K562 (cell line): ENCODE measurements around the gene ADAMTS14. TPM values are rescaled to one million over a fixed set of nuclear protein-coding genes. Genes with fewer than 3 reads are reported as not detected.

ENCODE experiments used
- ATAC-seq: fragments of 200-7000 bp; cut with Tn5 transposase; 3 replicates; pipeline ENCODE4 v1.9.1; 2020; ENCODE audit warnings: moderate library complexity
- BruUV-seq: library from RNA; stranded (reverse); fragments of 400-500 nt; replicated peaks from 2 replicates; lab custom pipeline; 2021; lab: Mats Ljungman, UMichigan
- CTCF ChIA-PET: fragments of 300-600 bp; formaldehyde crosslinking; extraction: SDS; loops from one replicate; lab custom pipeline; 2021; ENCODE audit warnings: low intra/inter-chr PET ratio; lab: Yijun Ruan, JAX
- POLR2A ChIA-PET: fragments of 300-600, 350-650 bp; sonication (Branson Sonifier 250); formaldehyde crosslinking; extraction: SDS; loops from one replicate; lab custom pipeline; 2021; ENCODE audit warnings: antibody characterized with exemption, inconsistent platforms; lab: Yijun Ruan, JAX
- DNase-seq, 4 experiments: peaks; one replicate each; pipeline versions ENCODE4 v3.0.0 to v3.0.0-alpha.2; 2011 to 2018; ENCODE audit warnings: low spot score in 3 of 4, mixed read lengths in 3 of 4; ENCODE audit errors: extremely low read depth in 1 of 4
- FAIRE-seq: peaks from 2 replicates; lab custom pipeline; 2011; peaks lifted over from hg19 to GRCh38; lab: Jason Lieb, UNC
- H2AFZ ChIP-seq: 2 replicates; pipeline ENCODE4 v1.6.0; 2011; ENCODE audit warnings: low read depth, low read length, control low read depth, inconsistent platforms
- H3K27ac ChIP-seq: fragments of 200-600 bp; 3 replicates; pipeline ENCODE4 v1.8.0; 2011; ENCODE audit warnings: low read depth, mild to moderate bottlenecking, control low read depth, inconsistent platforms, low read length, moderate library complexity, mixed read lengths; ENCODE audit errors: extremely low read depth
- H3K27me3 ChIP-seq, 2 experiments: fragments of 300-600 bp in 1 of 2; 2 replicates in 1 of 2; 3 replicates in 1 of 2; pipeline versions ENCODE4 v1.6.0 to v1.8.0; 2011; ENCODE audit warnings: inconsistent platforms in 2 of 2, low read length in 2 of 2, mild to moderate bottlenecking in 1 of 2, mixed read lengths in 1 of 2, moderate library complexity in 1 of 2; ENCODE audit not compliant: control insufficient read depth in 2 of 2, insufficient read depth in 2 of 2
- H3K36me3 ChIP-seq: fragments of 300-600 bp; 3 replicates; pipeline ENCODE4 v1.8.0; 2011; ENCODE audit warnings: mild to moderate bottlenecking, low read length, inconsistent platforms; ENCODE audit not compliant: control insufficient read depth, insufficient read depth
- H3K4me1 ChIP-seq, 2 experiments: fragments of 200-600 bp in 1 of 2; replicated peaks in 1 of 2; 2 replicates in 1 of 2; 3 replicates in 1 of 2; pipeline versions ENCODE4 v1.5.1 to v1.8.0; 2011; ENCODE audit warnings: inconsistent platforms in 2 of 2, low read length in 2 of 2, mild to moderate bottlenecking in 1 of 2, mixed read lengths in 1 of 2, moderate library complexity in 1 of 2; ENCODE audit not compliant: control insufficient read depth in 2 of 2, insufficient read depth in 2 of 2
- H3K4me2 ChIP-seq: 2 replicates; pipeline ENCODE4 v1.6.1; 2011; ENCODE audit warnings: low read length, control low read depth, inconsistent platforms, mixed read lengths; ENCODE audit not compliant: insufficient read depth
- H3K4me3 ChIP-seq: fragments of 200-600 bp; sonication (generic), shearing (Covaris generic); 2 replicates; pipeline ENCODE4 v1.5.1; 2016; ENCODE audit warnings: control low read depth, inconsistent platforms
- H3K79me2 ChIP-seq: fragments of 200-600 bp; 3 replicates; pipeline ENCODE4 v1.8.0; 2011; ENCODE audit warnings: low read length, inconsistent platforms; ENCODE audit not compliant: control insufficient read depth, insufficient read depth
- H3K9ac ChIP-seq, 2 experiments: 2 replicates each; pipeline versions ENCODE4 v1.6.0 to v1.6.1; 2011; ENCODE audit warnings: low read depth in 2 of 2, low read length in 2 of 2, control low read depth in 1 of 2, inconsistent platforms in 1 of 2, mild to moderate bottlenecking in 1 of 2, mixed read lengths in 1 of 2; ENCODE audit not compliant: insufficient read depth in 1 of 2
- H3K9me1 ChIP-seq: one replicate; pipeline ENCODE4 v1.6.0; 2011; ENCODE audit warnings: inconsistent platforms, mild to moderate bottlenecking, low read length, moderate library complexity; ENCODE audit not compliant: control insufficient read depth, insufficient read depth
- H3K9me3 ChIP-seq: replicated peaks from 2 replicates; pipeline ENCODE4 v1.5.1; 2011; ENCODE audit warnings: low read depth, low read length, inconsistent platforms; ENCODE audit not compliant: control insufficient read depth, insufficient read depth
- H4K20me1 ChIP-seq: replicated peaks from 2 replicates; pipeline ENCODE4 v1.6.1; 2011; ENCODE audit warnings: low read length, inconsistent platforms, mixed read lengths; ENCODE audit not compliant: control insufficient read depth, insufficient read depth
- CHD2 ChIP-seq: IDR thresholded peaks from 2 replicates; pipeline ENCODE4 v1.6.1; 2011; ENCODE audit warnings: low read depth, low read length
- THRB ChIP-seq: fragments of 450-650 bp; formaldehyde crosslinking; conservative IDR thresholded peaks from 2 replicates; pipeline ENCODE4 v1.4.0; 2022; ENCODE audit warnings: mild to moderate bottlenecking, missing genetic modification characterization
- ZNF197 ChIP-seq: fragments of 200-800 bp; sonication (Bioruptor generic); IDR thresholded peaks from 2 replicates; pipeline ENCODE4 v1.6.1; 2016; ENCODE audit warnings: low read depth, missing genetic modification characterization, missing compliant biosample characterization
- ZNF830 ChIP-seq: fragments of 250-450 bp; sonication (Bioruptor Pico); IDR thresholded peaks from 2 replicates; pipeline ENCODE4 v1.5.0; 2021; ENCODE audit warnings: mild to moderate bottlenecking
- WGBS: fragments of 100-300 bp; shearing (Covaris generic); methylation state at CpG from one replicate; pipeline ENCODE4 v1.1.6; 2016; ENCODE audit warnings: low coverage, mixed read lengths; ENCODE audit not compliant: insufficient coverage; ENCODE audit errors: missing lambda C conversion rate; 5-methylcytosine and 5-hydroxymethylcytosine counted together
- in situ Hi-C: fragments of 300-500 bp; cut with MboI; formaldehyde crosslinking; loops from 4 replicates; pipeline ENCODE4 v1.15.0; 2018; ENCODE audit warnings: inconsistent platforms, mixed read lengths
- intact Hi-C: fragments of 100-400 bp; cut with micrococcal nuclease; formaldehyde crosslinking; loops from 2 replicates; pipeline ENCODE4 v1.14.2; 2022
- polyA plus RNA-seq, 8 experiments: library from polyadenylated mRNA; depleted of rRNA in 4 of 8; stranded (reverse) in 5 of 8; unstranded in 3 of 8; fragments of >200 nt; fragmentation: Nextera tagmentation in 2 of 8; fragmentation: Illumina TruSeq in 1 of 8; extraction: Ambion mirVana in 2 of 8; extraction: Trizol in 1 of 8; gene quantifications; 2 replicates each; pipeline versions ENCODE4 v1.2.1 to v1.2.3, GENCODE V29; 2011 to 2014; ENCODE audit warnings: inconsistent platforms in 1 of 8, missing spikeins in 1 of 8
- total RNA-seq, 7 experiments: library from RNA; depleted of rRNA in 6 of 7; stranded (reverse); fragments of >200 nt in 6 of 7; fragmentation: Illumina TruSeq in 2 of 7; extraction: Trizol in 2 of 7; gene quantifications; 2 replicates each; pipeline versions ENCODE4 v1.2.1 to v1.2.3, GENCODE V29; 2011 to 2021; ENCODE audit warnings: low replicate concordance in 1 of 7

Gene ADAMTS14
- total and polyA plus RNA-seq, 9 of the 15 experiments (the other 6 are each of a cell fraction or from before 2014, with no cell fraction given) = 0.04 to 37.4 (median 15.9) TPM

GRCh38 chr10:70781461-70782051 is 109.2 kb downstream of the ADAMTS14 start (continued):
- no peak for TF ChIP-seq THRB (CRISPR knock-in tag)

GRCh38 chr10:70782086-70782745 is 109.9 kb downstream of the ADAMTS14 start:
- Histone ChIP-seq H2AFZ (no peak overlapping the region), H3K36me3 (no peaks in the 10 kb centered on the region), H3K9me3 (no peaks in the 10 kb centered on the region), H3K79me2 (no peaks in the 10 kb centered on the region), H3K4me3 (no peak overlapping the region), H3K27me3 (peaks cover 7 to 8% of the 10 kb centered on the region in 2 experiments; a peak in 4 of 5 replicates), H4K20me1 (no peaks in the 10 kb centered on the region), H3K9ac (peak overlapping the region in 1 of 2 experiments; percentile 18; a peak in 1 of 4 replicates), H3K27ac (no peak overlapping the region), H3K4me2 (no peak overlapping the region), H3K9me1 (no peaks in the 10 kb centered on the region), H3K4me1 (peaks cover 11 to 14% of the 10 kb centered on the region in 2 experiments; a peak in 4 of 5 replicates)
- intact Hi-C loops (no loop called here), in situ Hi-C loops (no loop called here)
- TF ChIP-seq ZNF197 (CRISPR knock-in tag) (no peak), CHD2 (no peak), ZNF830 (CRISPR knock-in tag) (no peak)
- POLR2A ChIA-PET = interaction anchor here (0.6 to 1.1 kb wide), 4 partner anchors 10 to 1487 kb away, joined by 3 to 5 read pairs (median 4); no protein-coding TSS in a partner anchor
- no TSS peak for BruUV-seq
- CTCF ChIA-PET = no interaction called here
- no peak; the same call in 2 of the 3 replicates for ATAC-seq
- DNase-seq = no peak
- WGBS = 6% methylated on average over 2 of the region's 4 CpGs
- no peak for FAIRE-seq
